Fibroblast of mammary gland (primary cell): ENCODE results near the gene RADIL.
A peak's percentile ranks its signal among the peaks of the same experiment; 100 is the strongest.
"Not testable (repeated sequence)": the region's sequence is repeated elsewhere in the genome, so short reads cannot be mapped to it uniquely, and the experiment has no call there.

Experiments
- DNase-seq: peaks from one replicate; pipeline ENCODE4 v3.0.0-alpha.2; 2010; ENCODE audit warnings: low read depth
- H3K4me3 ChIP-seq: 2 replicates; pipeline ENCODE4 v1.5.1; 2011; ENCODE audit warnings: low read depth, mild to moderate bottlenecking, low read length, moderate library complexity; ENCODE audit not compliant: control insufficient read depth
- TF ChIP-seq, protein P1 (sequence below): conservative IDR thresholded peaks from 2 replicates; pipeline ENCODE4 v1.5.1; 2011; ENCODE audit warnings: low read depth, low read length, inconsistent platforms; ENCODE audit not compliant: control insufficient read depth, insufficient read depth

RADIL gene

DNA sequence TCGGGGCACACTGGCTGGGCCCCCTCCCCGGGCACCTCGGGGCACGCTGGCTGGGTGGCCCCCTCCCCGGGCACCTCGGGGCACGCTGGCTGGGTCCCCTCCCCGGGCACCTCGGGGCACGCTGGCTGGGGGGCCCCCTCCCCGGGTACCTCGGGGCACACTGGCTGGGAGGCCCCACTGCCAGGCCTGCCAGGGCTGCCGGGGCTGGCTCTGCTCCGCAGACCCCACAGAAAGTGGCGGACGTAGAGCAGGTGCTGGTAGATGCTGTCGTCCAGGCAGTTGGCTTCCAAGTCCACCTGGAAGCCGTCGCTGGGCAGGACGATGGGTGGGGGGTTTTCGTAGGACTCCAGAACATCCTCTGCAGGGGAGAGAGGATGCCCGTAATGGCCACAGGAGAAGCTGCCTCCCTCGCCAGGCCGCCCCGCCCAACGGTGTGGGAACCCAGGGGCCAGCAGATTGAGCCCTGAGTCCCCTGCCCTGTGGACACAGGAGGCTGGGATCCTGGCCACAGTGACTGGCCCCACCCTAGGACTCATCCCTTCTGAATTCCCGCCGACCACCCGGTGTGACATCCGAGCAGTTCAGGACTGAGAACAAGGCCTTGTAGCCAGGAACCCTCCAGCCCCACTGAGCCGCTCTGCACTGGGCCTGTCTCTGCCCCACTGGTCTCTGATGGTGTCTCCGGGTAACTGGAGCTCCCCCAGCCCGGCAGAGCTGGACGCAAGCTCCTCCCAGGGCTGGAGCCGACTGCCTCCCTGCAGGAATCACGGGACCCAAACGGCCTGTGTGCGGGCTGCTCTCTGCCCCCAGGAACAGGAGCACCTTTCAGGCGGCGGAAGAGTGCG, 79.9 kb downstream of the RADIL start:
- no peak overlapping the region for H3K4me3 ChIP-seq
- TF ChIP-seq, protein P1, sequence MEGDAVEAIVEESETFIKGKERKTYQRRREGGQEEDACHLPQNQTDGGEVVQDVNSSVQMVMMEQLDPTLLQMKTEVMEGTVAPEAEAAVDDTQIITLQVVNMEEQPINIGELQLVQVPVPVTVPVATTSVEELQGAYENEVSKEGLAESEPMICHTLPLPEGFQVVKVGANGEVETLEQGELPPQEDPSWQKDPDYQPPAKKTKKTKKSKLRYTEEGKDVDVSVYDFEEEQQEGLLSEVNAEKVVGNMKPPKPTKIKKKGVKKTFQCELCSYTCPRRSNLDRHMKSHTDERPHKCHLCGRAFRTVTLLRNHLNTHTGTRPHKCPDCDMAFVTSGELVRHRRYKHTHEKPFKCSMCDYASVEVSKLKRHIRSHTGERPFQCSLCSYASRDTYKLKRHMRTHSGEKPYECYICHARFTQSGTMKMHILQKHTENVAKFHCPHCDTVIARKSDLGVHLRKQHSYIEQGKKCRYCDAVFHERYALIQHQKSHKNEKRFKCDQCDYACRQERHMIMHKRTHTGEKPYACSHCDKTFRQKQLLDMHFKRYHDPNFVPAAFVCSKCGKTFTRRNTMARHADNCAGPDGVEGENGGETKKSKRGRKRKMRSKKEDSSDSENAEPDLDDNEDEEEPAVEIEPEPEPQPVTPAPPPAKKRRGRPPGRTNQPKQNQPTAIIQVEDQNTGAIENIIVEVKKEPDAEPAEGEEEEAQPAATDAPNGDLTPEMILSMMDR = no peak
- DNase-seq = no peak

DNA sequence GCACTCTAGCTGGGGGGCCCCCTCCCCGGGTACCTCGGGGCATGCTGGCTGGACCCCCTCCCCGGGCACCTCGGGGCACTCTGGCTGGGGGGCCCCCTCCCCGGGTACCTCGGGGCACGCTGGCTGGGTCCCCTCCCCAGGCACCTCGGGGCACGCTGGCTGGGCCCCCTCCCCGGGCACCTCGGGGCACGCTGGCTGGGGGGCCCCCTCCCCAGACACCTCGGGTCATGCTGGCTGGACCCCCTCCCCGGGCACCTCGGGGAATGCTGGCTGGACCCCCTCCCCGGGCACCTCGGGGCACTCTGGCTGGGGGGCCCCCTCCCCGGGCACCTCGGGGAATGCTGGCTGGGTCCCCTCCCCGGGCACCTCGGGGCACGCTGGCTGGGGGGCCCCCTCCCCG, 80.9 kb downstream of the RADIL start:
- H3K4me3 ChIP-seq, DNase-seq: not testable (repeated sequence)

DNA sequence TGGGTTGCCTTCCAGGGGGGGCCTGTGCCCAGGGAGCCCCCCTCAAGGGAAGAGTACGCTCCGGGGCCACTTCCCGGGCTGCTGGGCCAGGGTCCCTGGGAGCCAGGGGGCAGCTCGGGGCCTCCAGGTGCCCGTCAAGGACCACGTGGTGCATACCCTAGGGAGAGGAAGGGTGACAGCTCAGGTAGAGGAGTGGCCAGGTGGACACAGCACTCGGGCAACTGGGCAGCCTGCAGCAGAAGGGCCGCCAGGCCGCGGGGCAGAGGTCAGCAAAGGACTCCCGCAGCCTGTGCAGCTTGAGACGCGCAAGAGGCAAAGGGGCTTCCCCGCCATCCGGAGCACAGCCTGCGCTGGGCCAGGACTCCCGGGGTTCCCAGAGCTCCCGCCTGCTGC, 81.7 kb downstream of the RADIL start:
- DNase-seq = no peak
- TF ChIP-seq, protein P1 = no peak

DNA sequence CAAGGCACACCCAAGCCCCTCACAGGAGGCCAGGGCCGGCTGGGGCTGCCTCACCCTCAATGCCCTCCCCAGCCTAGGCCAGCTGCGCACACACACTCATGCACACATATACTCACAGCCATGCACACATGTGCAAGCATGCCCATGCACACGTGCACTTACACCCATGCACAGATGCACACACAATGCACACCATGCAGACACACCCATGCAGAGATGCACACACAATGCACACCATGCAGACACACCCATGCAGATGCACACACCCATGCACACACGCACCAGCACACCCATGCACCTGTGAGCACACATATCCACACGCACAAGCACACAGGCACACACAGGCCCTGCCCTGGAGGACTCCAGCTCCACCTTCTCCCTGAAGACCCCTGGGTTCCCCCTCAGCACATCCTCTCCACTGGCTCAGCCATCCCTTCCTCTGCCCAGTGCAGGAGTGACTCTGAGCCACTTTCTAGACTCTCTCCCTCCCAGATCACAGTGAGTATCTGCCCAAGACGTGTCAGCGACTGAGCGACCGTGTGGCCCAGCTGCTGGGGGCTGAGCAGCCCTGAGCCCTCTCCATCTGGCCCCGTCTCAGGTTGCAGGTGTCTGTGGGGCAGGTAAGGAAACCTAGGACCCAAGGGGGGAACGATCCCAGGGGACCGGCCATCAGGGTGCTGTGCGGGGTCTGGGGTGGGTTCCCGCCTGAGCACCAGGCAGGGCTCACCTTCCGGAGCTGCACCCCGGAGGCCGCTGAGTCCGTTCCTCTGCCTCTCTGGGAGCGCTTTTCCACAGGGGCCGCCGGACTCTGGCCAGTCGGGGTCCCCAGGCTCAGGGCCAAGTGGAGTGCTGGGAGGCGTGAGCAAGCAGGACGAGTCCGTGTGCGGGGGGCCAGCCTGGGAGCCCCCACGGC, 82.3 kb downstream of the RADIL start:
- TF ChIP-seq, protein P1 = no peak
- no peak for DNase-seq
- no peak overlapping the region for H3K4me3 ChIP-seq

More for the DNA sequence above, 81.7 kb downstream of the RADIL start:
- H3K4me3 ChIP-seq = no peak overlapping the region

DNA sequence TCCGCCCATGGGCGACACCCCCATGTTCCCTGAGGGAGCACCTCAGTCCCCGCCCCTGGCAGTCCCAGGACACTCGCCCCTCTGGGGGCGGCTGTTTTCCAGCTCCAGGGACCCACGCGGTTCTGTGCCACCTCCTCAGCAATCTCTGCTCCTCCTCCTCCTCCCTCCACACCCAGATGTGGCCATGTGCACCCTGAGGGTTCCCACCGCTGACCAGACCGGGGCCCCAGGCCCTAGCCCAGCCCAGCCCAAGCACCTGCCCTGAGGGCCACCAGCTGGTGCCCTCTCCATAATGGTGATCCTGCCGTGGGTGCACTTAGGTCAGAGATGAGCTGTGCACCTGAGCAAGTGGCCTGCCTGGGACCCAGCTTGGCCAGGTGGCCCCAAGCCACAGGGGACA, 83.0 kb downstream of the RADIL start:
- no peak overlapping the region for H3K4me3 ChIP-seq
- TF ChIP-seq, protein P1 = no peak
- no peak for DNase-seq

DNA sequence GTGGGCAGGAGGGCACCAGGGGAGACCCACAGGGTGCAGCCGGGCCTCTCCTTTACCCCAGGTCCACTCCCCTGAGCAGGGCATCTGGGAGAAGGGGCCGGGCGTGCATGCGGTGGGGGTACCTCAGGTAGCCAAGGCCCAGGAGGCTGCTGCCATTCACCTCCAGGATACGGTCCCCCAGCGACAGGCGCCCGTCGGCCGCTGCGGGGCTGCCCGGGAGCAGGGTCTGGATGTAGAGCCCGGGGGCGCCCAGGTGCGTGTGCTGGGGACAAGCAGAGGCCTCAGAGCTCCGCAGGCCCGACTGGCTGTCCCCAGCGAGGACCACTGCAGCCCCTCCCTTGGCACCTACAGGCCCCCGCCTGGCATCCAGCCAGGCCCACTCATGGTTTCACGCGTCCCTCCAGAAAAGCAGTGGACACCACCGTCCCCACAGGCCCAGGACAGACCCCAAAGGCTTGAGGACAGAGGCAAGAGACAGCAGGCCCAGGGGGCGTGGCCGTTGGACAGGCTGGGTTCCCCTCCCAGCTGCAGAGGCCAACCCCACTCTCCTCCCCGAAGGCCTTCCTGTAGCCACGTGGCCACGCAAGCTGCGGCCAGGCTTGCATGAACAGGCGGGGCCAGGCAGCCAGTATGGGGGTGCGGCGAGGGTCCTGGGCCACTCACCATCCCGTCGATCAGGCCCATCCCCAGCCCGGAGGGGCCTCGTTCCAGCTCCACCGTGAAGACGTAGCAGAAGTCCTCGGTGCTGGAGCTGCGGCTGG, 83.8 kb downstream of the RADIL start:
- DNase-seq = peak; percentile 62
- no peak overlapping the region for H3K4me3 ChIP-seq
- TF ChIP-seq, protein P1 = no peak
